Stimulated activated CD8-positive, alpha-beta memory T cell treated with anti-CD3 and anti-CD28 coated beads, Interleukin-7, amount 100 ng/mL, for 48 hours (primary cell): ENCODE measurements around the gene UGT1A1.

ENCODE experiments used
- DNase-seq, 2 donors: peaks; one replicate each; pipeline ENCODE4 v3.0.0-alpha.2; 2020; ENCODE audit warnings: low read depth in 1 of 2; ENCODE audit errors: extremely low read depth in 1 of 2

The UGT1A1 gene

GRCh38 chr2:233756429-233757081 is 3.5 kb upstream of the UGT1A1 start:
- DNase-seq: no peak

- DNase-seq: no peak
These were observed 1.9 kb upstream of the UGT1A1 start for GRCh38 chr2:233758141-233758540.

- DNase-seq: no peak
These were observed 1.2 kb upstream of the UGT1A1 start for GRCh38 chr2:233758849-233759248.

- DNase-seq: no peak
These were observed 1.1 kb downstream of the UGT1A1 start for GRCh38 chr2:233761040-233761769.

- DNase-seq: no peak
These were observed 4.2 kb downstream of the UGT1A1 start for GRCh38 chr2:233764264-233764663.

- DNase-seq: no peak
These were observed 4.7 kb downstream of the UGT1A1 start for GRCh38 chr2:233764761-233765160.

GRCh38 chr2:233766416-233766815 is 6.3 kb downstream of the UGT1A1 start:
- DNase-seq: no peak

GRCh38 chr2:233768076-233768475 is 8.0 kb downstream of the UGT1A1 start:
- no peak for DNase-seq

GRCh38 chr2:233769260-233769659 is 9.2 kb downstream of the UGT1A1 start:
- no peak for DNase-seq

- DNase-seq: no peak
These were observed 12.1 kb downstream of the UGT1A1 start for GRCh38 chr2:233772153-233772552.

GRCh38 chr2:233772583-233772982 is 12.5 kb downstream of the UGT1A1 start:
- DNase-seq: no peak

- DNase-seq: no peak
These were observed 13.8 kb downstream of the UGT1A1 start for GRCh38 chr2:233773854-233774253.

- DNase-seq: no peak
These were observed 15.3 kb downstream of the UGT1A1 start for GRCh38 chr2:233775414-233775813.

GRCh38 chr2:233778030-233778429 is 18.0 kb downstream of the UGT1A1 start, which contains the start of gene MROH2A:
Gene MROH2A (plus strand): TSS chr2:233778330. CDS start chr2:233779359, 1,029 bp downstream.
- no peak for DNase-seq

GRCh38 chr2:233779722-233780121 is 19.7 kb downstream of the UGT1A1 start:
- DNase-seq: no peak

GRCh38 chr2:233780771-233781170 is 20.7 kb downstream of the UGT1A1 start:
- DNase-seq: no peak

- DNase-seq: no peak
These were observed 29.5 kb downstream of the UGT1A1 start for GRCh38 chr2:233789554-233789953.

- DNase-seq: no peak
These were observed 31.2 kb downstream of the UGT1A1 start for GRCh38 chr2:233791151-233791882.

GRCh38 chr2:233791883-233792329 is 31.8 kb downstream of the UGT1A1 start:
- no peak for DNase-seq

GRCh38 chr2:233792720-233793119 is 32.6 kb downstream of the UGT1A1 start:
- no peak for DNase-seq

- DNase-seq: no peak
These were observed 33.5 kb downstream of the UGT1A1 start for GRCh38 chr2:233793465-233794127.
